Measurements from ENCODE around the gene ENPP5.

DNA sequence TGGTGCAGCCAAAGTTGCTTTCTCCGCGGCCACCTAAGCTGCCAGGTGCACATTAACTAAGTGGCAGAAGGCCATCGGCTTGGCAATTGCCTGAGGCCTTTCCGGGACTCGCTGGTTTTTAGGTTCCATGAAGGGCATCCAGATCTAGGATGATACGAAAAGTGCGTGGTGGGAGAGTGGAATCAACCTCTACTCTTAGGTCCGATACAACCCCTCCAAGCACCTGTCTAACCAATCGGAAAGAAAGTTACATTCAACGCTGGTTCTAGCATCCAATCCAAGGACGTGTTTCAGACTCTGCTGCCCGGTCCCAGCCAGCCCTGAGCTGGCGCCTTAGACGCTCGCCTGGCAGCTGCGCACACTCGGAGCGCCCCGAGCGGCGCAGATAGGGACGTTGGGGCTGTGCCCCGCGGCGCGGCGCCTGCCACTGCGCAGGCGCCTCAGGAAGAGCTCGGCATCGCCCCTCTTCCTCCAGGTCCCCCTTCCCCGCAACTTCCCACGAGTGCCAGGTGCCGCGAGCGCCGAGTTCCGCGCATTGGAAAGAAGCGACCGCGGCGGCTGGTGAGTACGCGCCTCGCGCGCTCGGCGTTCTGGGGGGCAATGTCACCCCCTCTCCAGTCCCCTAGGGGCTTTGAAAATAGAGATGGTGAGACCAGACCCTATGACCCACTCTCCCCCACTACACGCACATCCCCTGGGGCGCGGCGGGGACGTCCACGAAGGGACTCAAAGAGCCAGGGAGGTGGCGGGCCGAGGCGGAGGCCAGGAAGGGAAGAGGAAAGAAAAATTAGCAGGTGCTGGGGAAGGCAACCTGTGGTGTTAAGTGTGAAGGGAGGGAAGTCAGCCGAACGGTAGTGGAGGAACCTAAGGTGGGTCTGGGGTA, 40.9 kb downstream of the ENPP5 start, which contains the start of gene ENPP4:
- TF ChIP-seq, protein P1, sequence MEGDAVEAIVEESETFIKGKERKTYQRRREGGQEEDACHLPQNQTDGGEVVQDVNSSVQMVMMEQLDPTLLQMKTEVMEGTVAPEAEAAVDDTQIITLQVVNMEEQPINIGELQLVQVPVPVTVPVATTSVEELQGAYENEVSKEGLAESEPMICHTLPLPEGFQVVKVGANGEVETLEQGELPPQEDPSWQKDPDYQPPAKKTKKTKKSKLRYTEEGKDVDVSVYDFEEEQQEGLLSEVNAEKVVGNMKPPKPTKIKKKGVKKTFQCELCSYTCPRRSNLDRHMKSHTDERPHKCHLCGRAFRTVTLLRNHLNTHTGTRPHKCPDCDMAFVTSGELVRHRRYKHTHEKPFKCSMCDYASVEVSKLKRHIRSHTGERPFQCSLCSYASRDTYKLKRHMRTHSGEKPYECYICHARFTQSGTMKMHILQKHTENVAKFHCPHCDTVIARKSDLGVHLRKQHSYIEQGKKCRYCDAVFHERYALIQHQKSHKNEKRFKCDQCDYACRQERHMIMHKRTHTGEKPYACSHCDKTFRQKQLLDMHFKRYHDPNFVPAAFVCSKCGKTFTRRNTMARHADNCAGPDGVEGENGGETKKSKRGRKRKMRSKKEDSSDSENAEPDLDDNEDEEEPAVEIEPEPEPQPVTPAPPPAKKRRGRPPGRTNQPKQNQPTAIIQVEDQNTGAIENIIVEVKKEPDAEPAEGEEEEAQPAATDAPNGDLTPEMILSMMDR (IDR thresholded peaks at IDR 0.05), result no peak
- TF ChIP-seq EZH2 (IDR thresholded peaks at IDR 0.05; ENCODE audit: borderline replicate concordance, insufficient read depth, low read depth, low read length, poor library complexity, severe bottlenecking), result no peak

All from B cell (primary cell).